ENCODE measurements around the gene OGG1. TPM values are rescaled to one million over a fixed set of nuclear protein-coding genes. Genes with fewer than 3 reads are reported as not detected.
A peak's percentile ranks its signal among the peaks of the same experiment; 100 is the strongest.

Gene OGG1
- total and polyA plus RNA-seq, 9 of the 15 experiments (the other 6 are each of a cell fraction or from before 2014, with no cell fraction given) = 6.6 to 33.0 (median 24.4) TPM

GRCh38 chr3:9715764-9716437, 33.9 kb upstream of the OGG1 start (continued):
- TF ChIP-seq ZNF318 (IDR thresholded peaks at IDR 0.05; ENCODE audit: borderline replicate concordance in 1 of 2, low read depth in 1 of 2) (0 out of 4 replicates have a peak, but pooled peaks of 1 of the 2 experiments have one; percentile 46), ARID1B (IDR thresholded peaks at IDR 0.05) (peak; percentile 88), ZBTB12 (CRISPR knock-in tag; IDR thresholded peaks at IDR 0.05) (no peak), PTTG1 (tag; IDR thresholded peaks at IDR 0.05; ENCODE audit: low read depth) (no peak), RBM25 (IDR thresholded peaks at IDR 0.05; ENCODE audit: low read depth, low read length, severe bottlenecking) (no peak), CEBPZ (IDR thresholded peaks at IDR 0.05; ENCODE audit: borderline replicate concordance, low read depth, low read length) (no peak), IRF1 (CRISPR knock-in tag; IDR thresholded peaks at IDR 0.05; ENCODE audit: borderline replicate concordance) (no peak), POLR2B (IDR thresholded peaks at IDR 0.05; ENCODE audit: low read depth, partially characterized antibody) (no peak), DMBX1 (CRISPR knock-in tag; IDR thresholded peaks at IDR 0.05; ENCODE audit: borderline replicate concordance) (no peak), MYBL2 (IDR thresholded peaks at IDR 0.05; ENCODE audit: low read depth) (no peak), MYBL2 (CRISPR knock-in tag; IDR thresholded peaks at IDR 0.05; ENCODE audit: borderline replicate concordance) (no peak), ZNF274 (IDR thresholded peaks at IDR 0.05; ENCODE audit: borderline replicate concordance, low read depth, low read length) (no peak), SP1 (CRISPR knock-in tag; IDR thresholded peaks at IDR 0.05) (peak; percentile 52; the same call in 1 of the 2 replicates)
